ENCODE data around the gene UBE2E1.
A peak's percentile ranks its signal among the peaks of the same experiment; 100 is the strongest.

Gene UBE2E1

DNA sequence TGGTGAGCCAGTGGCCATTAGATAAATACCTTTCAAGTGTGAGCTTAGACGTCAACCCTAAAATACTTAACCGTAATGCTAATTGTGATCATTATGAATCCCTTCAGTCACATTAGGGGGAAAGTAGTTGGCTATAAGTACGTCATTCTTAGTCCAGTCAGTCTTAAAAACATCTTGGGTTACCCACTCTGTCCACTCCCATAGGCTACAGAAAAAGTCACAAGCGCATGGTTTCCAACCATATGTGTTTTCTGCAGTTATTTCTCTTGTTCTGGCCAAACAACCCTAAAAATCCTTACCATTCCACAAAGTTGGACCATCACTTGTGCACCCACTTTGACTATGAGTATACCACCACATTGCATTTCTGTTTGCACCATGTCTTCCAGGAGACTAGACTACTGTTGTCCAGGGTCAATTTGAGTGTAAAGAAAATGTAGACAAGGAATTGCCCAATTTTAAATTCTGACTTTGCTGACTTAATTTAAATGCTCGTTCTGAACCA lies 114.4 kb downstream of the UBE2E1 start:
- no peak for DNase-seq

DNA sequence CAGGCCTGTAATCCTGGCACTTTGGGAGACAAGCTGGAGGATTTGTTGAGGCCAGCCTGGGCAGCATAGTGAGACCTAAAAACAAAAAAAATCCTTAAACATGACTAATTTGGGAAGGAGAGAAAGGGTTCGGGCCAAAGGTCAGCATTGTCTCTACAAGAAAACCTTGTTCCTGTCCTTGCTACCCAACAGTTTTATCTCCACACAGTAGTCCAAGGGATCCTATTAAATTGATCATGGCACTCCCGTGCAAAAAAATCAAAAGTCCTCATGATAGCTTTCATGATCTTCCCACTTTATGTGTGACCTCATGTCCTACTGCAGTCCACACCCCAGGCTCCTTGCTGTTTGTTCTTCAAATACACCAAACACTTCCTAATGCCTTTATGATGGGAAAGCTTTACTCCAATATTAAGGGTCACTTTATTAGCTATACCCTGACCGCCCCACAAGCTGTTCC lies 115.3 kb downstream of the UBE2E1 start:
- DNase-seq = no peak

- no peak for DNase-seq
Measured at GRCh38 chr3:23923786-23924185, 118.0 kb downstream of the UBE2E1 start.

- DNase-seq = no peak
Measured at GRCh38 chr3:23926246-23926645, 120.5 kb downstream of the UBE2E1 start.

DNA sequence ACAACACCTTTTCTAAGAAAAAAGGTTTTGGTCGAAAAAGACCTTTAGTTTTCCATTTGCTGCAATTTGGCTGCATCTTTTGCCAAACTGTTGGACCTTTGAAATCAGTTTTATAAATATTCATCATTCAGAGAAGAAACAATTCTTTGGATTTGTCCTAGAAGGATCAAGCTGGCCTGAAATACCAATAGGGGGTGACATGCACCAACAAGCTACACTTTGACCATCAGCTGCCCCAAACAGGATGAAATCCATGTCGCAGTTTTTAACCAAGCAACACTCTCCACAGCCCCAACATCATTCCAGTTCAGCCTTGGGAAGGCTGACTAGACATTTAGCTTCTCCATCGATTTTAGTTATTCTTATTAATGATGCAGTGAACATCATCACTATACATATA lies 121.0 kb downstream of the UBE2E1 start:
- DNase-seq = no peak

DNA sequence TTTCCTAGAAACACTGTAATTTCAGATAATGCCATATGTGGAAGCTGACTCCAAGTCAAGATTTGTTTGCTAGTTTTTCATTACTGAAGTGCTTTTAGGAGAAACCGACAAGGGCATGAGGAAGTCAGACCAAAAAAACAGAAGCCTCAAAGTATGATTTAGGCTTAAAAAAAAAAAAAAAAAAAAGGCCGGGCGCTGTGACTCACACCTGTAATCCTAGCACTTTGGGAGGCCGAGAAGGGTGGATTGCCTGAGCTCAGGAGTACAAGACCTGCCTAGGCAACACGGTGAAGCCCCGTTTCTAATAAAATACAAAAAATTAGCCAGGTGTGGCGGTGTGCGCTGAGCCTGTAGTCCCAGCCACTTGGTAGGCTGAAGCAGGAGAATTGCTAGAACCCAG lies 122.8 kb downstream of the UBE2E1 start:
- DNase-seq = peak; percentile 35

DNA sequence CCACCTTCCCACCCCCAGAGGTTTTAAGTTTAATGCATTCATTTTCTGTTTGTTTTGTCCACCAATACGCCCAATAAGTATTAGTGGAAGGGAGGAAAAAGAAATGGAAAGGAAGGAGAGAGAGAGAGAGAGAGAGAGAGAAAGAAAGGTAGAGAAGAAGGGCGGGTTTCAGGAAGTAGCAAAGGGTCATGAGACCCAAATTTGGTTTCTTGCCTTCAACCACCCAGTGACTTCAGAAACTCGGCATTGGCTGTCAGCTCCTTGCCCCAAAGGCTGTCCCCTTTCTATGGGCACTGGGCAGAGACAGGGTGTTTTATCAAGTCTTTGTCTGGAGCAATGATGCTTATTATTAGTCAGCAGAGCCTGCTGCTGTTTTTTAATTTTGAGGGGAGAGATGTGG lies 125.8 kb downstream of the UBE2E1 start:
- DNase-seq = no peak

GRCh38 chr3:23932571-23932970 lies 126.8 kb downstream of the UBE2E1 start:
- no peak for DNase-seq

GRCh38 chr3:23934253-23934652 lies 128.5 kb downstream of the UBE2E1 start:
- DNase-seq = no peak

DNA sequence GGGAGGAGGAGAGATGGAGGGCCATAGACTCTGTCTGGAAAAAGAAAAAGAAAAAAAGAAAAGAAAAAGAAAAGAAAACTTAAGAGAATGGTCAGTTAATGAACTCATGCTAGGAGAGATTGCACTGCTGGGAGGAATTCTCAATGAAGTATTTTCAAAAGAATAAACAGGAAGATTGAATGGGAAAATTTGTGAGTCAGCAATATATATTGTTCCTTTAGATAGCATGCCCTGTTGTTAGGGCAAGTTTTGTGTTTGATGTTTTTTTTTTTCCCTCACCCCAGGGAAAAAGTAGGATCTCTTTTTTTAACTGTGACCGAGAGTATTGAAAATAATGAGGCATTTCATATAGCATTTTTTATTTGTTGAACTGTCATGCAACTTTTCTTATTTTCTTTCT lies 131.5 kb downstream of the UBE2E1 start:
- no peak for DNase-seq

- DNase-seq = no peak
Measured at GRCh38 chr3:23938688-23939087, 132.9 kb downstream of the UBE2E1 start.

- DNase-seq = no peak
Measured at GRCh38 chr3:23940775-23941174, 135.0 kb downstream of the UBE2E1 start.
